Colon (tissue), 2 donors: ENCODE results near the gene THRB.

Experiments
- FAIRE-seq: peaks from 2 replicates; lab custom pipeline; 2012; peaks lifted over from hg19 to GRCh38; lab: Jason Lieb, UNC
- donor health status: control.
- donor health status: control.

The THRB gene

GRCh38 chr3:24224666-24225384 lies 269.8 kb downstream of the THRB start:
- no peak for FAIRE-seq

DNA sequence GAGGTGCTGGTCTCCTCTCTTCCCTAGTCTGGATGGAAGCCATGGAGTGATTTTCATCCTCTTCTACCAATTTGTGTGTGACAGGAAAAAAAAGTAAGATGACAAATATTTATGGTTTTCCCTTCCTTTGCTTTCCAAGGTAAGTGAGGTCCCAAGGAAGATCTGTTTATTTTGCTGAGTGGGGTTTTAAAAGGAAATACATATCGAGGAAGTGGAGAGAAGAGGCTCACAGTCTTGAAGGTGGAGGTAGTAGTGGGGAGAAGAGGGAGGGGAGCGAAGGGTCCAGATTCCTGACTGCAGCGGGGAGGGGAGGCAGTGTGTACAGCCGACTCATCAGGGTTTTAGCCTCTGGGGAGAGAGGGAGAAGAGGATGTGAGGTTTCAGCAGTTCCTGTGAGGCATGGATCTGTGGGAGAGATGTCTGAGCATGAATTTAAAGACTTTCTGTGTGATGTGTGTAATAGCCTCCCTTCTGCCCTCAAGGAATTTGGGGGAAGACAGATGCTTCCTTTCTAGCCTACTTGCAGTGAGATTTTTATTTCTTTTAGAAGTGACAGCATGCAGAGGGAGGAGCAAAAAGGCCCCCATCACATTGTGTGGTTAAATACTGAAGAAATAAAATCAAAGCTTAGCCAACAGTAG lies 272.4 kb downstream of the THRB start:
- FAIRE-seq = no peak

GRCh38 chr3:24220859-24221657 lies 273.6 kb downstream of the THRB start:
- no peak for FAIRE-seq

- no peak for FAIRE-seq
Observed at GRCh38 chr3:24215502-24215901, 279.1 kb downstream of the THRB start.

- FAIRE-seq = no peak
Observed at GRCh38 chr3:24211381-24211780, 283.3 kb downstream of the THRB start.

GRCh38 chr3:24202071-24202470 lies 292.6 kb downstream of the THRB start:
- no peak for FAIRE-seq

DNA sequence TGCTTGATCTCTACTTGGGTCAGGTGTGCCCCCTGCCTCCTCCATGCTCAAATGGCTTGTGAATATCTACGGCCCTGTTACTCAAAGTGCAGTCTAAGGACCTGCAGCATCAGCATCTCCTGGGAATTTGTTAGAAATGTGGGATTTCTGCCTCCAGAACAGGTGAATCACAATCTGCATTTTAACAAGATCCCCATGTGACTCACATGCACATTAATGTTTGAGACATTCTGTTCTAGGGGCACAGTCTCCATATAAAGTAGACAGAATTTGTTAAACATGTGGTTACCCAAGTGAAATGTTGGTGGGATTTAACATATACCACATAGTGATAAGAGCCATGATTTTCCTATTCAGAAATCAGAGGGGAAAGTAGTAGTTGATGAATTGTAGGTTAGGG lies 293.3 kb downstream of the THRB start:
- no peak for FAIRE-seq

- no peak for FAIRE-seq
Observed at GRCh38 chr3:24199775-24200247, 294.8 kb downstream of the THRB start.

DNA sequence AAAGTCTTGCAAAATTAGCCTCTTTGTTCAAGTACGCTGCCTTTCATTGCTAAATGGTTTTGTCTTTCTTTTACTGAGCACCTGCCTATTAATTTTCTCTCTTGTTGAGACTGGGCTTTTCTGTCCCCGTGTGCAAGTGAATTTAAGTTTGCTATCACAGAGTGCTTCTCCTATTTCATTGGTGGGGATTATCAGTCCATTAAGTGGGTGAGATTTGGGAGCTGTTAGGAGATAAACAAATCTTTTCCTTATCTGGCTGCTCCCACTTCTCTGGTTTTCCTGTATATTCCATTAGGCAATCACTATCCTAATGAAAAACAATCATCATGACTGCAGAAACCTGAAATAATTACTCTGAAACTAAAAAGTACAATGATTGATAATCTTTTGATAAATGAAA lies 295.4 kb downstream of the THRB start:
- no peak for FAIRE-seq

GRCh38 chr3:24198728-24199127 lies 295.9 kb downstream of the THRB start:
- FAIRE-seq = no peak

DNA sequence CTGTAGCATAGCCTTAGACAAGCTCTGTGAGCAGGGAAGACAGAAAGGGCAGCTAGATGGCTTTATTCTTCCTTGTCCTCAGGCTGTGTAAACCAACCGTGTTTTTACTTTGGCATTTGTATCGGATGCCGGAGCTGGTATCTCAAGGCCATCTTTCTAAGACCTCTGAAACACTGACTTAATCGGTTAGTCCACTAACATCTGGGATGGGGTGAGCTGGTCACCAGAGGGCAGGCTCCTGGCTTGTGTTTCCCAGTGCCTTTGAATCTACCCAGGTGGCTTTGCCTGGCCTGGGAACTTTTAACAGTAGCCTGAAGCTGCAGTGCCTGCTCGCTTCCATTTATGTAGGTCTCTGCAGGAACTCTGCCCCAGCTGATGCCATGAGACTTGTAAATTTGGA lies 296.8 kb downstream of the THRB start:
- no peak for FAIRE-seq

DNA sequence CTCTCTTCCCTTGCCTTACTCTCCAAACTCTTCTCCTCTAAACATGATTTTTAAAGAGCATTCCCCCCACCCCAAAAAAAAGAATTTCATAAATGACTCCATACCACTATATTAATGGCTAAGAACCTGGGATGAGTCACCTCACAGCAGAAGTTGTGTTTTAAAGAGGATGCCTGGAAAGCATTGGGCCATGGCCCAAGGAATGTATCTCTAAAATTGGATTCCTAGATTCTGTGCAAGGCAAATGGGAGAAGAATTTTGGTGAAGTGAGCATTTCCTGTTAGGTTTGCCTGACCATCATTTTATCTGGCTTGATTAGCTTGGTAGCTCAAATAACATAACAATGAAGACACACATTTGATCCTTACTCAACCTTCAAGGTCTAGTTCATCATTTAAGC lies 298.1 kb downstream of the THRB start:
- no peak for FAIRE-seq

GRCh38 chr3:24195504-24196230 lies 299.0 kb downstream of the THRB start:
- FAIRE-seq = no peak

GRCh38 chr3:24192469-24193056 lies 302.1 kb downstream of the THRB start:
- no peak for FAIRE-seq

DNA sequence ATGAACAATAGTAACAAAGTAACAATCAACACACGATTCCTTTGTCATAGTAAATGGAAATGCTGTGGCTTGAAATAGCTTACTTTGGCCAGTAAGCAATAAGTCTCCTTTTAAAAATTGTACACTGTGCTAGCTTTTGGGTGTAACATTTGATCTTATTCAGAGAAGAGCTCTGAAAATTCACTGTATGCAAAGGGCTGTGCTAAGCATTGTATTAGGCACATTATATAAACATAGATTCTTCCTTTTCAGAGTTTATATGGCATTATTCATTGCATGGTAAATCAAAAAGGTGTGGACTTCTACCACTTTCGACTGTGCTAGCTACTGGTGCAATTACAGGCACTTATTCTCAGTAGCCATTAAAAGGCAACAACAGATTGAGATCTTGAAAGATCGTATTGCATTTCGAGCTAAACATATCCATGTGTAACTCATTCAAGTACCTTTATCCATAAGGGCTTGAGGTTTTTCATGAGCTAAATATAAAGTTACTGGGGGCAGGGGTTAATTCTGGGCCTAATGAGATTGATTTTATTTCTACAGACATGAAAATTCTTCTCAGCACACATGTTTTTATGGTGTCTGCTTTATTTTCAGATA lies 302.7 kb downstream of the THRB start:
- no peak for FAIRE-seq

- FAIRE-seq = no peak
Observed at GRCh38 chr3:24190256-24190655, 304.4 kb downstream of the THRB start.

GRCh38 chr3:24185738-24186384 lies 308.8 kb downstream of the THRB start:
- FAIRE-seq = no peak

GRCh38 chr3:24184528-24185176 lies 310.0 kb downstream of the THRB start:
- no peak for FAIRE-seq

DNA sequence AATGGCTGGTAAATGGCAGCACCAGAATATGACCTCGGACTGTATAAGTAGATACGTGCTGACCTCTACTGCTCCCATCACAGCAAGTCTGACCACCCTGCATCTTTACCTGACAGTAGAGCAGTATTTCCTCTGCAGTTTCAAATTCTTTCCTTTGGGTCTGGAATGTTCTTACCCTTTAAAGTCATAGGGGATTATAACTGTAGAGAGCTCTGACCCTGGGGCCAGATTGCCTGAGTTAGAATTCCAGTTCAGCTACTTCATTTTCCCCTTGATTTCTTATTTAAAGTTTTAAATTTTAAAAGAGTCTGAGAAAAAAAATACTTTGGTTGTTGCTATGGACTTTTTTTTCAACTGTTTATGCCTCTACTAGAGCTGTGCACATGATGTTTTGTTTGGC lies 311.9 kb downstream of the THRB start:
- FAIRE-seq = no peak

- FAIRE-seq = no peak
Observed at GRCh38 chr3:24181256-24181655, 313.4 kb downstream of the THRB start.

- no peak for FAIRE-seq
Observed at GRCh38 chr3:24180616-24181015, 314.0 kb downstream of the THRB start.
